Prostate gland (tissue), 2 donors: ENCODE data around the gene LYRM4.

ENCODE experiments used
- CTCF ChIP-seq, 4 experiments: fragments of 200-600 bp in 2 of 4; fragments of 450-650 bp in 2 of 4; sonication (generic) in 2 of 4; IDR thresholded peaks; 1 replicate in 3 of 4; 2 replicates in 1 of 4; pipeline ENCODE4 v1.5.1; 2016 to 2019; ENCODE audit warnings: antibody characterized with exemption in 4 of 4, mild to moderate bottlenecking in 2 of 4, moderate library complexity in 2 of 4
- POLR2A ChIP-seq: fragments of 450-650 bp; IDR thresholded peaks from one replicate; pipeline ENCODE4 v1.6.1; 2016; ENCODE audit warnings: antibody characterized with exemption, mild to moderate bottlenecking
- POLR2AphosphoS5 ChIP-seq: sonication (generic); formaldehyde crosslinking; IDR thresholded peaks from one replicate; pipeline ENCODE4 v1.6.1; 2017; ENCODE audit warnings: antibody characterized with exemption

DNA sequence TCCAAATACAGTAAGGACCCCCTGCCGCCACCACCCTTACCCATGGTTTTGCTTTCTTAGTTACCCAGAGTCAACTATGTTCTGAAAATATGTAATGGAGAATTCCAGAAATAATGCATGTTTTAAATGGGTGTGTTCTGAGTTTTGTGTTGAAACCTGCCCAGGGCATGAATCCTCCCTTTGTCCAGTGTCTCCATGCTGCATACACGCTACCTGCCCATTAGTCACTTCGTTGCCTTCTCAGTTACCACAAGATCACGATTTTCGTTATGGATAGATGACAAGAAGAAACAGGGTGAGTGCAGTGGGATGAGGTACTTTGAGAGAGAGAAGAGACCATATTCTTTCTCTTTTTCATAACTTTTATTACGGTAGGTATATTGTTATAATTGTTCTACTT is 11.2 kb upstream of the LYRM4 start:
- TF ChIP-seq CTCF (IDR thresholded peaks at IDR 0.05): no peak
- no peak for TF ChIP-seq POLR2AphosphoS5
- no peak for TF ChIP-seq POLR2A
